GM19397 (cell line): ENCODE measurements around the gene KCNJ6.

Source experiments
- ATAC-seq: cut with Tn5 transposase; IDR thresholded peaks from one replicate; pipeline ENCODE4 v1.9.1; 2021; ENCODE audit warnings: mild to moderate bottlenecking, moderate library complexity; ENCODE audit not compliant: unreplicated experiment

Gene KCNJ6

GRCh38 chr21:37907076-37907475 is 9.2 kb downstream of the KCNJ6 start:
- ATAC-seq: no peak

- ATAC-seq: no peak
Observed at GRCh38 chr21:37905291-37905690, 11.0 kb downstream of the KCNJ6 start.

DNA sequence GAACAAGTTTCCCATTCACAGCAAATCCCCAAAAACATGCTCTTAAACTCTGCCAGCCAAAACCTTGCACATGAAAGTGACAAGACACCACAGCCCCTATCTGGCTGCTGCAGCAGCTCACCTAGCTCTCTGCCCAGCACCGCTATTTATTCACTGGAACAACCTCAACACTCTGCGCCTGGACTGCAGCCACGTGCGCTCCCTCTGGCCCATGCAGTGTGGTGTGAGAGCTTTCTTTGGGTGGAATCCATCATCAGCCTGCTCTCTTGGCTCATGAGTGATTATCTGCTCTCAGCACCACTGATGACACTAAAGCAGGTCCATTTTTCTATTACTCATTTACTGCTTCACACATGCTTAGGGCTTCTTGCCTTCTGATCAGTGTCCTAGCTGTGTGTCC is 11.4 kb downstream of the KCNJ6 start:
- no peak for ATAC-seq

GRCh38 chr21:37903396-37903795 is 12.9 kb downstream of the KCNJ6 start:
- no peak for ATAC-seq

GRCh38 chr21:37899146-37899545 is 17.1 kb downstream of the KCNJ6 start:
- ATAC-seq: no peak

DNA sequence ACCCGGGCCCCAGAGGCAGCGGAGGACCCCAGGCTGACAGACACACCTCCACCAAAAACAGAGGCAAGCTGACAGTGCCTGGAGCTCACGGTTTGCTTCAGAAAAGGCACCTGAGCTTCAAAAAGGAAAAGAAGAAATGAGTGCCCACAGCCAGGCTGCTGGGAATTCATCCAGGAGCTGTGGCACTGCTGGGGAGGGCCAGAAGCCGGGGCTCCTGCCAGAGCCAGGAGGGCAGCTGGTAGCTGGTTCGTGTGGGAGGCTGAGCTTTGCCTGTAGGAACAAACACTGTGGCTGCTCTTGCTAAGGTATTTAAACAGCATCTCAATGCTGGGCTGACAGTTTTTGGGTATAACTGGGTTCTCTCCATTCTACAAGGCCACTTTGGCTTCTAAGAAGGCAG is 19.5 kb downstream of the KCNJ6 start:
- ATAC-seq: no peak

GRCh38 chr21:37891972-37892371 is 24.3 kb downstream of the KCNJ6 start:
- ATAC-seq: no peak

DNA sequence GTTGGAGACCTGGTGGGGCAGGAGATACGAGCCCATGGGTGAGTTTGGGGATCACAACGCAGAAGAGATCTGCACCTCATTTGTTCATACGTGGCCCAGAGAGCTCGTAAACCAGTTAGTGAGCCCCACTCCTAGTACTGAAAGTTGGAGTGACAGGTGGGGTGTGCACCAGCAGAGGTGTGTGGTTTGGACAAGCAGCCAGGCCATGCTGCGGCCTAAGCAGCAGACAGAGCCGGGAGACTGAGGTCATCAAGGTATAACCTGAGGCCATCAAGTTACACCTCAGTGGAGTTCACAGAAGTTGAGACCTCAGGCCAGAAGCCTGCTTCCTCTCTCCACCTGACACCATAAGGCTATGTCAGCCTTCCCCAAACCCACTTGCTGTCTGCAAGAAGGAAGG is 27.6 kb downstream of the KCNJ6 start:
- ATAC-seq: no peak

DNA sequence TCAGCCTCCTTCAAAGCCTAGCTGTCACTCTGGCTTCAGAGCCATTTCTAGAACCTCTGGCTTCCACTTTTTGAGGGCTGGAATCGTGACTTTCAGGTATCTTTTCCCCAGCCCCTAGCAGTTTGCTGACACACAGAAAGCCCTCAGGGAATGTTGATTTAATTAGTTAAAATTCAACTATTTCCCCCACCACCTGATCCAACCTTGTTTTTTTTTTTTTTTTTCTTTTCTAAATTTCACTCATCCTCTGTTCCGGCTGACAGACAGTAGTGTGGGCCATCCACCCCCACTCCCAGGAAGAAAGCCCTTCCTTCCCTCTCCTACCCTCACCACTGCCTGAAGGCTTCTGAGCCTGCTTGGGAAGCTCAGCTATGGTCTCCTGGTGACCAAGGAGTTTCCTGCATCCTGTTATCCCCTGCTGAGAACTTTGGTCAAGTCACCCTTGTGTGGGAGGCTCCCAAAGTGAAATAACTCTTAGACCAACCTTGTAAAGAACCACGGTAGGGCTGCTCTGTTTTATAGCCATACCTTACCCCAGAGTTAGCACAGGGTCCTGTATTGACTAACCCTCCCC is 29.4 kb downstream of the KCNJ6 start:
- ATAC-seq: no peak

DNA sequence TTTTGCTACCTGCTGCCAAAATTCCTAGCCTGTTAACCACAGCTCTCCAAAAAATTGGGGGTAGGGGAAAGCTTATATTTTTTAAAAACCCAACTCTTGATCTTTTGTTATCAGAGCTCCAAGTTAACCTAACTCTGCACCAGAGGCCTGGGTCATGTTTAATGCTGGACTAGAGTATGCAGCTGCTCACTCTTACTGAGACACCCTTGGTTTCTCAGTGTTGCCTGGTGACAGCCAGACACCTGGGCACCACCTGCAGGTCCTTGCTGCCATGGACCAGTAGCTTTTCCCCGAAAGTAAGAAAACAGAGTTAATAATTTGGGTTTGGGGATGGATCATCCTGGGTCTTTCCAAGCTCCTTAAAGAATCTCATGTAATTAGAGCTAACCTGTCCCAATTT is 30.1 kb downstream of the KCNJ6 start:
- no peak for ATAC-seq

- ATAC-seq: no peak
Observed at GRCh38 chr21:37878946-37879660, 37.2 kb downstream of the KCNJ6 start.

DNA sequence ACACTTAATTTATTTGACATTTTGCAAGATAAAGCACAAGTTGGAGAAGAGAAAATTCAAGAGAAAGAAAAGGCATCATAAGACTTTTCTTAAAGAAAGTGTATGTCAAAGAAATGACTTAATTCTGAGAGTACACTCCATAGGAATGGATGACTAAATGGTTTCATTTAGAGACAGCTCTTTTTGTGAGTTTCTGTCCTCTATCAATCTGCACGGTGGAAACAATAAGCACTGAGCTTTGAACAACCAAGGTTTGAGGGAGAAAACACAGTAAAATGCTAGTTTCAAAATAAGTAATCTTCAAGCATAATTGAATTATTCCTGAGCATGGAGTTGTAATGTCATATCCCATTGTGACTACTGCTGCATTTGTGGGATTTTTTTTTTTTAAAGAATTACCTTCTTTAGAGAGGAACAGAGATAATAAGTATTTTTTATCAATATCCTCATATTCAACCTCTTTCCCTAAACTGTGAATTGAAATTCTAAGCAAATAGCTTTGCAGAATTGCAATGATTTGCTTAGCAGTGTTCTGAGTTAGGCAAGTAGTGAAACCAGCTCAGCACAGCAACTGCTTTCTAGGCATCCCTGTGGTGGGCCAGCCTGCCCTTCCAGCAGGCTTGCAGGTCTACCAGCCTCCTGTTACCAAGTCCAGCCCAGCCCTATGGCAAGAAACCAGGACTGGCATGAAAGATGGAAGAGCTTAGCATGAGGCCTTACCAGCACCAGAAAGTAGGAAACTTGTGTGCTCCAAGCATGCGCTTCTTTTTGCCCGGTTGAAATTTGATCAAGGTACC is 38.2 kb downstream of the KCNJ6 start:
- ATAC-seq: no peak

DNA sequence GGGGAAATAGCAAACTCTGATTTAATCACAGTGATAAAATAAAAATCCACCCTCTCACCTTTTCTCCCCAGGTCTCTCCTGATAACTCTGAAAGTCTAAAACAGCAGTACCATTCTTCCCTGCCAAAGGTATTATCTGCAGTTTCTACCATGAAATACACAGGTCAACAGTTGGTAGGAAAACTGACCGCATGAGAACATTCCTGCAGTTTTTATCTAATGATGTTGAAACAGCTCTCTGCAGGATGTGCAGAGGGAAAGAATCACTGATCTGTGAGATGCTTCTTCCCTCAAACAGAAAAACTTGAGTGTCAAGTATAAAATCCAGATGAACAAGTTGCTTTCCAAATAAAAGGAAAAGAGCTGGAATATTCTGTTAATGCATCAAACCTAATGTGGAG is 39.1 kb downstream of the KCNJ6 start:
- ATAC-seq: no peak

DNA sequence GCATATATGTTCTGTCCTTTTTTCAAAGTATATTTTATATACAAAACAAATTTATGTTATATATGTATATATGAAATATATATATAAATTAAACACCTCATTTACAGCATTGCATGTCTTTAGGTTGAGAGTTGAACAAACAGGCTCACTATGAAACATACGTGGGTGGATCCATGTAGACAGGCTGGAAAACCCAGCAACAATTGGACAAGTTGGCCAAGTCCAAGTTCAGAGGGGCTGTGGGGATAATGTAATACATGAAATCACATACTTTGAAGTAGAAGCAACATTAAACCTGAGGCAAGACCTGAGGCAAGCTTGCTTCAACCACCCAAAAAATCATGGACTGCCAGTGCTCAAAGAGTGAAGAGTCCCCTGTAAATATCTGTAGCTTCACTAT is 39.7 kb downstream of the KCNJ6 start:
- no peak for ATAC-seq

- no peak for ATAC-seq
Observed at GRCh38 chr21:37874904-37875780, 41.1 kb downstream of the KCNJ6 start.

DNA sequence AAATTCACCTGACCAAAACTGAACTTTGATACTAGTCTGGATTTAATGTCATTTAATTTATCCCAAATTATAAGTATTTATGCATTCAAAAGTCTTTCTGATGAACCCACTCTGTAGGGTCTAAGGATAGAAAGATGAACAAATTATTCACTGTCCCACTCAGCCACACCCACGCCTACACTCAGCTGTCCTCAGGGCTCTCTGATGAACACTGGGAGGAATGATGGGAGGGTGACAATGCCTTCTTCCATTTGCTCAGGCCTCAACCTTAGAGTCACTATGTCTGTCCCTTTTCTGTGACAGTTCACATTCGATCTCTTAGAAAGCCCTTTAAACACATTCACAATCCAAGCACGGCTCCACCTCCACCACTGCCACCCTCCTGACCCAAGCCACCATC is 41.8 kb downstream of the KCNJ6 start:
- ATAC-seq: no peak

- no peak for ATAC-seq
Observed at GRCh38 chr21:37873655-37874054, 42.6 kb downstream of the KCNJ6 start.

- no peak for ATAC-seq
Observed at GRCh38 chr21:37871121-37871862, 45.0 kb downstream of the KCNJ6 start.

- ATAC-seq: no peak
Observed at GRCh38 chr21:37870221-37870620, 46.0 kb downstream of the KCNJ6 start.

DNA sequence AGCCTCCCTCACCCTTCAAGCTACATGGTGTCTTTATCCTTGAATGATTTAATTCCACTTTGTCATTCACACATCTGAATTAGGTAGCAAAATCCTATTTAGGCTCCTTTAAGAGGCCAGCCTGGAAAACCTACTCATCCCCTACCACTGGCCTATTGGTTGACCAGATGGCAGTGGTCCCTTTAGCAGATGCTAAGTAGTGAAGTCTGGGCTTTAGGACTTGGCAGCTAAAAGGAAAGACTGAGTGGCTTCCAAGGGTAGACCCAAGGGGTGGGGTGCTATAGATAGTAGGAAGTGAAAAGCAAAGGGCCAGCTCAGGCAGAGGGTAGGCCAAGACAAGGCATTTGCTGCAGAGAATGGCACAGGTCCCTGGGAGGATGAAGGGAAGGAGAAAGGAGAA is 46.6 kb downstream of the KCNJ6 start:
- ATAC-seq: no peak
